OCI-LY3 (cell line): Measurements from ENCODE around the gene SPATC1L.
"Not testable (repeated sequence)": the region's sequence is repeated elsewhere in the genome, so short reads cannot be mapped to it uniquely, and the experiment has no call there.

Experiments
- CTCF ChIP-seq: fragments of 200-600, 300-600 bp; sonication (generic); IDR thresholded peaks from 2 replicates; pipeline ENCODE4 v1.5.1; 2014; ENCODE audit warnings: antibody characterized with exemption, low read length, low read depth
- EZH2phosphoT487 ChIP-seq: fragments of 200-600 bp; shearing (Covaris generic); IDR thresholded peaks from 2 replicates; pipeline ENCODE4 v1.6.1; 2018; ENCODE audit warnings: antibody characterized with exemption, mixed run types, low read depth

- TF ChIP-seq CTCF, EZH2phosphoT487: not testable (repeated sequence)
Measured at GRCh38 chr21:46183337-46183909, 836 bp downstream of the SPATC1L start.
